HCT116 (cell line): Measurements from ENCODE around the gene UVSSA. TPM values are rescaled to one million over a fixed set of nuclear protein-coding genes. Genes with fewer than 3 reads are reported as not detected.

Source experiments
- ATAC-seq: fragments of 200-7000 bp; cut with Tn5 transposase; 2 replicates; pipeline ENCODE4 v1.9.1; 2020; ENCODE audit warnings: mild to moderate bottlenecking, moderate library complexity
- BruUV-seq: library from RNA; stranded (reverse); fragments of 400-500 nt; replicated peaks from 2 replicates; lab custom pipeline; 2021; lab: Mats Ljungman, UMichigan
- CTCF ChIA-PET: fragments of 300-600 bp; sonication (Branson Sonifier 250); formaldehyde crosslinking; loops from one replicate; lab custom pipeline; 2021; ENCODE audit warnings: antibody characterized with exemption; lab: Charles Lee
- POLR2A ChIA-PET: fragments of 300-600, 350-600 bp; sonication (Branson Sonifier 250); formaldehyde crosslinking; loops from one replicate; lab custom pipeline; 2021; ENCODE audit warnings: antibody characterized with exemption; lab: Charles Lee
- RAD21 ChIA-PET, 2 experiments: fragments of 300-600 bp; sonication (Branson Sonifier 250); formaldehyde crosslinking; loops; one replicate each; lab custom pipeline; 2023; ENCODE audit warnings: low total read pairs in 2 of 2; ENCODE audit not compliant: uncharacterized antibody in 2 of 2, unreplicated experiment in 2 of 2, low non-redundant PET in 1 of 2; lab: Charles Lee
- DNase-seq: peaks from one replicate; pipeline ENCODE4 v3.0.0-alpha.2; 2010; ENCODE audit warnings: low read depth, low spot score
- H2AFZ ChIP-seq: fragments of 200-600 bp; shearing (Covaris generic), sonication (generic); 2 replicates; pipeline ENCODE4 v1.6.1; 2017; ENCODE audit warnings: low read depth, mixed run types, mixed read lengths, antibody characterized with exemption, low read length; ENCODE audit not compliant: poor library complexity, severe bottlenecking
- H3K27ac ChIP-seq: 2 replicates; pipeline ENCODE4 v1.5.1; 2012; ENCODE audit warnings: low read depth, low read length
- H3K27me3 ChIP-seq: fragments of 200-600 bp; sonication (generic); 2 replicates; pipeline ENCODE4 v1.6.1; 2016; ENCODE audit warnings: mixed run types, low read length, mixed read lengths; ENCODE audit not compliant: insufficient read depth
- H3K36me3 ChIP-seq, 2 experiments: fragments of 200-500 bp in 1 of 2; fragments of 200-600 bp in 1 of 2; sonication (Bioruptor generic) in 1 of 2; sonication (generic) in 1 of 2; 2 replicates each; pipeline versions ENCODE4 v1.5.1 to v1.6.1; 2014 to 2016; ENCODE audit warnings: low read length in 2 of 2, inconsistent platforms in 1 of 2, mixed read lengths in 1 of 2, mixed run types in 1 of 2; ENCODE audit not compliant: insufficient read depth in 2 of 2, control insufficient read depth in 1 of 2
- H3K4me1 ChIP-seq, 2 experiments: fragments of 200-600 bp in 1 of 2; sonication (generic) in 1 of 2; 2 replicates each; pipeline versions ENCODE4 v1.5.1 to v1.6.1; 2012 to 2017; ENCODE audit warnings: low read length in 2 of 2, inconsistent platforms in 1 of 2, mild to moderate bottlenecking in 1 of 2, mixed read lengths in 1 of 2, mixed run types in 1 of 2, moderate library complexity in 1 of 2; ENCODE audit not compliant: insufficient read depth in 2 of 2, control insufficient read depth in 1 of 2
- H3K4me2 ChIP-seq: fragments of 200-600 bp; sonication (generic); 2 replicates; pipeline ENCODE4 v1.6.1; 2017; ENCODE audit warnings: mixed run types, low read length, mixed read lengths
- H3K4me3 ChIP-seq, 2 experiments: fragments of 200-600 bp in 1 of 2; sonication (generic) in 1 of 2; replicated peaks in 1 of 2; 2 replicates each; pipeline ENCODE4 v1.5.1; 2011 to 2016; ENCODE audit warnings: low read length in 2 of 2, control low read depth in 1 of 2, low read depth in 1 of 2, mild to moderate bottlenecking in 1 of 2, mixed read lengths in 1 of 2, mixed run types in 1 of 2
- H3K79me2 ChIP-seq: fragments of 200-600 bp; sonication (generic); 2 replicates; pipeline ENCODE4 v1.6.1; 2017; ENCODE audit warnings: mild to moderate bottlenecking, mixed run types, low read length, moderate library complexity, mixed read lengths; ENCODE audit not compliant: insufficient read depth
- H3K9ac ChIP-seq: fragments of 200-600 bp; sonication (generic); 2 replicates; pipeline ENCODE4 v1.6.1; 2016; ENCODE audit warnings: low read length, mixed read lengths
- H3K9me2 ChIP-seq: fragments of 200-600 bp; sonication (generic), shearing (Covaris generic); 2 replicates; pipeline ENCODE4 v1.6.1; 2017; ENCODE audit warnings: mixed run types, mild to moderate bottlenecking, moderate library complexity; ENCODE audit not compliant: insufficient read depth
- H3K9me3 ChIP-seq, 2 experiments: fragments of 200-500 bp in 1 of 2; fragments of 200-600 bp in 1 of 2; sonication (Bioruptor generic) in 1 of 2; sonication (generic) in 1 of 2; 2 replicates each; pipeline ENCODE4 v1.6.1; 2014 to 2017; ENCODE audit warnings: low read length in 2 of 2, mixed read lengths in 2 of 2, inconsistent platforms in 1 of 2, low read depth in 1 of 2, mild to moderate bottlenecking in 1 of 2, mixed run types in 1 of 2, moderate library complexity in 1 of 2; ENCODE audit not compliant: control insufficient read depth in 1 of 2, insufficient read depth in 1 of 2
- H4K20me1 ChIP-seq: fragments of 200-600 bp; sonication (generic), shearing (Covaris generic); 2 replicates; pipeline ENCODE4 v1.6.1; 2017; ENCODE audit warnings: mixed run types, mild to moderate bottlenecking, moderate library complexity; ENCODE audit not compliant: insufficient read depth
- CBX3 ChIP-seq: IDR thresholded peaks from 2 replicates; pipeline ENCODE4 v1.6.1; 2012; ENCODE audit warnings: low read depth
- CEBPB ChIP-seq: IDR thresholded peaks from 2 replicates; pipeline ENCODE4 v1.6.1; 2012; ENCODE audit warnings: low read depth
- CTCF ChIP-seq, 3 experiments: fragments of 200-600 bp in 1 of 3; sonication (generic) in 1 of 3; IDR thresholded peaks in 2 of 3; conservative IDR thresholded peaks in 1 of 3; 2 replicates each; pipeline ENCODE4 v1.5.1; 2012 to 2017; ENCODE audit warnings: low read depth in 2 of 3, low read length in 2 of 3, antibody characterized with exemption in 1 of 3, borderline replicate concordance in 1 of 3, control low read depth in 1 of 3, mild to moderate bottlenecking in 1 of 3, mixed read lengths in 1 of 3, mixed run types in 1 of 3, moderate library complexity in 1 of 3; ENCODE audit not compliant: insufficient read depth in 1 of 3
- EGR1 ChIP-seq: IDR thresholded peaks from 2 replicates; pipeline ENCODE4 v1.6.1; 2012; ENCODE audit warnings: low read depth
- ELF1 ChIP-seq: IDR thresholded peaks from 2 replicates; pipeline ENCODE4 v1.6.1; 2012; ENCODE audit warnings: low read depth, borderline replicate concordance
- FOSL1 ChIP-seq: IDR thresholded peaks from 2 replicates; pipeline ENCODE4 v1.6.1; 2012; ENCODE audit warnings: low read depth
- MAX ChIP-seq: IDR thresholded peaks from 2 replicates; pipeline ENCODE4 v1.6.1; 2012
- POLR2AphosphoS5 ChIP-seq: IDR thresholded peaks from 2 replicates; pipeline ENCODE4 v1.6.1; 2011; ENCODE audit warnings: mild to moderate bottlenecking, low read depth, low read length, moderate library complexity
- RAD21 ChIP-seq: IDR thresholded peaks from 2 replicates; pipeline ENCODE4 v1.6.1; 2012; ENCODE audit warnings: low read depth, mild to moderate bottlenecking
- REST ChIP-seq: IDR thresholded peaks from 2 replicates; pipeline ENCODE4 v1.6.1; 2012; ENCODE audit warnings: low read depth
- SIN3A ChIP-seq: IDR thresholded peaks from 2 replicates; pipeline ENCODE4 v1.6.1; 2012; ENCODE audit warnings: low read depth
- SP1 ChIP-seq: IDR thresholded peaks from 2 replicates; pipeline ENCODE4 v1.6.1; 2012; ENCODE audit warnings: low read depth
- ZBTB33 ChIP-seq: IDR thresholded peaks from 2 replicates; pipeline ENCODE4 v1.6.1; 2011; ENCODE audit warnings: mild to moderate bottlenecking, low read length, moderate library complexity; ENCODE audit not compliant: insufficient replicate concordance; ENCODE audit errors: extremely low read depth
- ZNF274 ChIP-seq: fragments of 200-500 bp; sonication (Bioruptor generic); IDR thresholded peaks from 2 replicates; pipeline ENCODE4 v1.6.1; 2014; ENCODE audit warnings: mild to moderate bottlenecking, low read depth, low read length, inconsistent platforms
- intact Hi-C: fragments of 100-400 bp; cut with micrococcal nuclease; formaldehyde crosslinking; loops from 2 replicates; pipeline ENCODE4 v1.10.0; 2022
- total RNA-seq: library from RNA; stranded (reverse); gene quantifications from one replicate; pipeline ENCODE4 v1.2.1, GENCODE V29; 2021; ENCODE audit not compliant: unreplicated experiment

Gene UVSSA
- total RNA-seq, 1 experiment from 2014 or later, result 30.5 TPM

GRCh38 chr4:1327526-1328266 lies 19.3 kb upstream of the UVSSA start:
- no peaks in the 10 kb centered on the region for H3K9me2 ChIP-seq
- peaks cover 65% of the 10 kb centered on the region for H3K79me2 ChIP-seq
- H3K9ac ChIP-seq, result no peak overlapping the region
- H3K27ac ChIP-seq, result no peak overlapping the region
- RAD21 ChIA-PET, result no interaction called here
- no peak for TF ChIP-seq SP1
- no peak for TF ChIP-seq FOSL1
- TF ChIP-seq ELF1, result no peak
- TF ChIP-seq RAD21, result no peak
- TF ChIP-seq ZBTB33, result no peak
- no peak for TF ChIP-seq POLR2AphosphoS5
- no peak for TF ChIP-seq MAX
- TF ChIP-seq CEBPB, result no peak
- TF ChIP-seq SIN3A, result no peak
- no peak for TF ChIP-seq EGR1
- no peak for TF ChIP-seq ZNF274
- TF ChIP-seq CTCF (IDR thresholded peaks at IDR 0.05 in 2 of 3, conservative IDR thresholded peaks at IDR 0.05 in 1 of 3; ENCODE audit: borderline replicate concordance in 1 of 3, insufficient read depth in 1 of 3, low read depth in 2 of 3, low read length in 2 of 3), result no peak
- TF ChIP-seq REST, result no peak
- TF ChIP-seq CBX3, result no peak
- H3K4me3 ChIP-seq, result no peak overlapping the region
- H3K27me3 ChIP-seq, result no peaks in the 10 kb centered on the region
- POLR2A ChIA-PET, result no interaction called here
- peaks cover 6 to 23% of the 10 kb centered on the region in 2 experiments; a peak in 3 of 4 replicates for H3K36me3 ChIP-seq
- no peak for ATAC-seq
- CTCF ChIA-PET, result no interaction called here
- intact Hi-C loops, result no loop called here
- BruUV-seq, result no TSS peak
- no peak overlapping the region for H3K4me2 ChIP-seq
- peaks cover 7 to 31% of the 10 kb centered on the region in 2 experiments; a peak in 3 of 4 replicates for H3K4me1 ChIP-seq
- H2AFZ ChIP-seq, result no peak overlapping the region
- H3K9me3 ChIP-seq, result no peaks in the 10 kb centered on the region
- H4K20me1 ChIP-seq, result no peaks in the 10 kb centered on the region
- DNase-seq, result no peak
